ENCODE measurements around the gene CCDC188.

Gene CCDC188

GRCh38 chr22:20131859-20132685 is 18.8 kb downstream of the CCDC188 start:
- DNase-seq = no peak

DNA sequence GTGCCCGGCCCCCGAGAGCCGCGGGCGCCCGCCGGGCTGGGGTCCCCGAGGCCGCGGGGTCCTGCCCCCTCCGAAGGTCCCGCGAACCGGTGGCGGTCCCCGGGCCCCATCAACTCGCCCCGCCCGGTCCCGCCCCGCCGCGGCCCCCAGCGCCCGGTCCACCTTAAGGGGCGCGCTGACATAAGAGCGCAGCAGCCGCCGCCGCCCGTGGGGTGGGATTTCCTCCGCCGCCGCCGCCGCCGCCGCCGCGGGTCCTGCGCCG is 19.3 kb downstream of the CCDC188 start, which contains the start of gene ZDHHC8:
Gene ZDHHC8 (plus strand): TSS at position 208 of the 262 bp plus-strand sequence. CDS start 144 bp downstream, outside the sequence.
- DNase-seq = no peak

- peak; percentile 56 for DNase-seq
These were observed 19.9 kb downstream of the CCDC188 start for GRCh38 chr22:20130731-20131596.

DNA sequence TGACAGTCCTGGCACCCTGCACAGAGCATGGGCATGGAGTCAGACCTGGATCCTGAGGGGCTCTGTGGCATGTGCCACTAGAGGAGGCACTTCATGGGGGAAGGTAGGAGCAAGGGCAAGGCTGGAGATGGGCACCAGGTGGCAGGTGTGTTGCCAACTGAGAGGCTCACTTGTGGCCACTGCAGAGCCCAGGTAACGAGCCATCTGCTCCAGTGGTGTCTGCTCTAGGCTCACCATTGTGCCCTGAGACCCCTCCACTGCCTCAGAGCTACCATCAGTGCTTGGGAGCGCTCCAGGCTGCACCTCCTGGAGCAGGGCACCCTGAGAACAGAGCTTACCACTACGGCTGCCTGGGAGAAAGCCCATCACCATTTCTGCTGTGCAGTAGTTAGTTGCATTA is 20.5 kb downstream of the CCDC188 start:
- DNase-seq = peak; percentile 39

DNA sequence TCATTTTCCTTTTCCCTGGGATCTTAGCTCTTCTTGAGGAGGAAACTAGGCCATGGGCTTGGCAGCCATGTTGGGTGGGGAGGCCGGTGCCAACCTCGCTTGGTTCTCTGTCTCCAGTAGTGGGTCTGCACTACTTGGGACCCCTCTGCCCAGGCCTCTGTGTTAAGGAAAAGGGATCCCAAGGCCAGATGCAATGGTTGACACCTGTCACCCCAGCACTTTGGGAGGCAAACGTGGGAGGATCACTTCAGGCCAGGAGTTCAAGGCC is 21.2 kb downstream of the CCDC188 start:
- DNase-seq = no peak

DNA sequence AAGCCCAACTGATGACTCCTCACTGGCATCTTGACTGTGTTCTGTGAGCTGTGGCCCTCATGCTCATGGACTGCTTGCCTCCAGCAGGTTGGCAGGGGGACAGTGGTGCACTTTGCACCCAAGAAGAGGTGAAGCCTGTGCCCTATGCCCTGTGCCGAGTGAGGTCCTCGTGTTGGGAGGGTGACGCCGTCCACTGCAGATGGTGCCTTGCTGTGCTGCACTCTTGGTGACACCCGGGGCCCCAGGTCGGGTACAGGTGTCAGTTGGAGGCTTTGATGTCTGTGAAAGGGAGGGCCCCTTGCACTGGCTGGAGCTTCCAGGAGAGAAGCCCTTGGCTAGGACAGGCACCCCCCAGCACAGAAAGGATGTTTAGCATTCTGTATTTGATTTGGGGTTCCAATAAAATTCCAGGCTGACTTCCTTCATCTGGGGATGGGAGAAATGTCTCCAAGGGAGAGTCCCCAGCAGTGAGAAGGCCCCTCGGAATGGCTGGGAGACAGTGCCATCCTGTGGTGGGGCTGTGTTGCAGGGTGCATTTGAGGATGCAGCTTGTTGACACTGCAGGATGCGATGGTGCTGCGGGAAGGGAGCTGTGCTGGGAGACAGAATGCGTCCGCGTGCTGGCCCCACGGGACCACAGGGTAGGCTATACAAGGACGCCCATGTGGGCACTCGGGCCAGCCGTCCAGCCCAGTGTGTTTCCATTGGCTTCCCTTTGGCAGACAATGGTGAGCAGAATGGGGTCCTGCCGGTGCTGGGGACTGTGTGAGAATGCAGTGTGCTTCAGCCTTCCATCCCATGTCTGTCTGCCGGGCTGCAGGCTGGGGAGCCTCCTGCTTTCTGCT is 21.7 kb downstream of the CCDC188 start:
- no peak for DNase-seq

DNA sequence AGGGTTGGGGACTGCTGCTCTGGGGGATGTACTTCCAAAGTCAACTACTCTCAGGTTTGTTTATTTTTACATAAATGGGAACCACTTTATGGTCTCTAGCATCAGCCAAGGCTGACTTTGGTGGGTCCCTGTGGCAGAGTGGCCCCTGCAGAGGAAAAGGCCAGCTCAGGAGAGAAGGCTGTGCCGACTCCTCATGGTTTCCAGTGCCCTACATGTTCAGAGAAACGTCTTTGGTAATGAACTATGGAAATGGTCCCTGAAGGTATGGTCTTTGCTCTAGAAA is 22.3 kb downstream of the CCDC188 start:
- DNase-seq = no peak

GRCh38 chr22:20127869-20128618 is 22.8 kb downstream of the CCDC188 start:
- DNase-seq = no peak

GRCh38 chr22:20127318-20127868 is 23.5 kb downstream of the CCDC188 start:
- no peak for DNase-seq

- DNase-seq = no peak
These were observed 24.4 kb downstream of the CCDC188 start for GRCh38 chr22:20126284-20127029.

GRCh38 chr22:20125201-20126174 is 25.4 kb downstream of the CCDC188 start:
- no peak for DNase-seq

- DNase-seq = no peak
These were observed 26.6 kb downstream of the CCDC188 start for GRCh38 chr22:20124083-20124787.

- DNase-seq = no peak
These were observed 27.3 kb downstream of the CCDC188 start for GRCh38 chr22:20123366-20124082.

- DNase-seq = no peak
These were observed 28.9 kb downstream of the CCDC188 start for GRCh38 chr22:20121856-20122415.

GRCh38 chr22:20118300-20119020 is 32.4 kb downstream of the CCDC188 start:
- no peak for DNase-seq

DNA sequence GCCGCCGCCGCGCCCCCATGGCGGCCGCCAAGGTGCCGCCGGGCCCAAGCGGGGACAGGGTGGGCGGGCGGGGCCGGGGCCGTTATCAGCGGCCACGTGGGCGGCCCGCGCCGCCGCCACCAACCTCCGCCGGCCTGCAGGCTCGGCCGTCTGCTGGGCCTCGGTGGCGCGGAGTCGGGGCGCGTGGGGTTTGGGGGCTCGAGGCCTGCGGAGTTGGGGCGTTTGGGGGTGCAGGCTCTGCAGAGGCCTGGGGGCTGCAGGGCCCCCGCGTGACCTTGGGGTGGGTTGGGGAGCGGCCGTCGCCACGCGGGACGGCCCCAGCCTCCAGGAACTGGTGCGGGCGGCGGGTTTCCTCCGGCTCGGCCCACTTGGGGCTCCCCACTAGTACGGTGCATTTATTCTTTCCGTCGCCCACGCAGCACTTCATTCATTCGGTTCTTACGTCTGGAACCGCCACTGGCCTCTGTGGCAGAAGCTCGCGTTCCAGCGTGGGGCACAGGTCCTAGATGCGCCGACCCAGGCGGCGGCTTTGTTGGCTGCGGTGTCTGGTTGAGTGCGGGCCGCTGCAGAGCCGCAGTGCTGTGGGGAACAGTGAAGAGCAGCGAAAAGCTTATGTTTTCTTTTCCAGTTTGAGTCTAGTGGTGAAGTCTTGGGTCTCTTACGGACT is 33.1 kb downstream of the CCDC188 start:
- no peak for DNase-seq

DNA sequence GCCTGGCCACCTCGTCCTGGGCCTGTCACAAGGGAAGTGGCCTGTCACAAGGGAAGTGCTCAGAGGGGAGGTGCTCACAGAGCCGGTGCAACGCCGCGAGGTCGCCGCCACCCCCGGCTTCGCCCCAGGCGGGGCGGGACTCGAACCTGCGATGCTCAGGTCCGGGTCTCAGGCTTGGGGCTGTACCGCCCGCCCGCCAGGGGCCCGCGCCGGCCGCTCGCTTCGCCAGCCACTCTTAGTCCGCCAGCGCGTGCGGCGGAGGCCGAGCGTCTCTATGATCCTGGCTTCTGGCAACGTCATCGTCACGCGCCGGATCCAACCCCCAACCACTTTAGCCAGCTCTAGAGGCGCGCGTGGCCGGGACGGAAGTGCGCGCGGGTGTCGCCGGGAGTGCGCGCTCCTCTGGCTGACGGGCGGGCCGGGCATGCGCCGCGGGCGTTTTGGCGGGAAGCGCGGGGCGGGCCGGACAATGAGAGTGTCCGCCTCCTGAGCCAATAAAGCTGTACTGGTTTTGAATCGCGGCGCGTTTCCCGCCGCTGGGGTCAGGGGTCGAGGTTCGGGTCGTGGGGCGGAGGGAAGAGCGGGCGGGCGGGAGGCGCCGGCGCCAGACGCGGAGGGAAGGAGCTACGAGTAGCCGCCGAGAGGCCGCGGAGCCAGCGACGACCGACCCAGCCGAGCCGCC is 33.8 kb downstream of the CCDC188 start, which contains the start of gene TRMT2A:
Gene TRMT2A (minus strand): TSS at position 276 of the 682 bp plus-strand sequence. CDS start 320 bp downstream, outside the sequence.
- peak; percentile 96 for DNase-seq
